Transverse colon (tissue), 4 donors: Measurements from ENCODE around the gene CLTC. TPM values are rescaled to one million over a fixed set of nuclear protein-coding genes. Genes with fewer than 3 reads are reported as not detected.
A peak's percentile ranks its signal among the peaks of the same experiment; 100 is the strongest.

Experiments
- DNase-seq: peaks from one replicate; pipeline ENCODE4 v3.0.0-alpha.2; 2019
- H3K27ac ChIP-seq, 4 donors: fragments of 200-600 bp; sonication (generic); 2 replicates each; pipeline ENCODE4 v1.5.1; 2016 to 2018; ENCODE audit warnings: inconsistent platforms in 4 of 4
- H3K27me3 ChIP-seq: fragments of 200-600 bp; sonication (generic); 2 replicates; pipeline ENCODE4 v1.5.1; 2017; ENCODE audit warnings: inconsistent platforms
- H3K36me3 ChIP-seq, 4 donors: fragments of 200-600 bp; sonication (generic); 2 replicates each; pipeline ENCODE4 v1.5.1; 2017 to 2019; ENCODE audit warnings: inconsistent platforms in 4 of 4
- H3K4me1 ChIP-seq, 4 donors: fragments of 200-600 bp; sonication (generic); 2 replicates each; pipeline ENCODE4 v1.5.1; 2017 to 2020; ENCODE audit warnings: inconsistent platforms in 4 of 4
- H3K4me3 ChIP-seq, 4 donors: fragments of 200-600 bp; sonication (generic); 1 replicate in 1 of 4; 2 replicates in 3 of 4; pipeline versions ENCODE4 v1.5.1 to v1.6.1; 2017 to 2019; ENCODE audit warnings: inconsistent platforms in 4 of 4
- H3K9me3 ChIP-seq, 2 donors: fragments of 200-600 bp; sonication (generic); 2 replicates each; pipeline ENCODE4 v1.5.1; 2017 to 2019; ENCODE audit warnings: inconsistent platforms in 2 of 2
- CTCF ChIP-seq, 5 experiments: fragments of 200-600 bp in 3 of 5; fragments of 450-650 bp in 2 of 5; sonication (generic) in 3 of 5; IDR thresholded peaks; 1 replicate in 2 of 5; 2 replicates in 3 of 5; pipeline ENCODE4 v1.5.1; 2016 to 2017; ENCODE audit warnings: antibody characterized with exemption in 5 of 5, inconsistent platforms in 3 of 5, mild to moderate bottlenecking in 2 of 5, moderate library complexity in 1 of 5
- EP300 ChIP-seq: sonication (generic); formaldehyde crosslinking; IDR thresholded peaks from one replicate; pipeline ENCODE4 v1.6.1; 2017; ENCODE audit warnings: antibody characterized with exemption, low read depth
- POLR2A ChIP-seq: fragments of 450-650 bp; IDR thresholded peaks from one replicate; pipeline ENCODE4 v1.6.1; 2016; ENCODE audit warnings: antibody characterized with exemption, mild to moderate bottlenecking, moderate library complexity
- POLR2AphosphoS5 ChIP-seq, 3 donors: sonication (generic); formaldehyde crosslinking; IDR thresholded peaks; one replicate each; pipeline ENCODE4 v1.6.1; 2016; ENCODE audit warnings: antibody characterized with exemption in 3 of 3
- WGBS, 2 donors: methylation state at CpG; one replicate each; pipeline ENCODE4 v1.1.5; 2018; ENCODE audit warnings: low coverage in 1 of 2; 5-methylcytosine and 5-hydroxymethylcytosine counted together
- in situ Hi-C, 4 donors: fragments of 200-750 bp; cut with MboI; loops; one replicate each; pipeline versions ENCODE4 v1.15.0 to v1.15.1; 2017; ENCODE audit warnings: low sequenced_read_pairs in 3 of 4, low pct_ligation_motif_present in 1 of 4, low pct_unique_long_range_greater_than_20kb in 1 of 4
- intact Hi-C: fragments of 100-400 bp; cut with DNase I; formaldehyde crosslinking; loops from one replicate; pipeline ENCODE4 v1.15.1; 2023; ENCODE audit warnings: low total_unique reads
- total RNA-seq, 4 donors: library from RNA; depleted of rRNA; stranded (reverse); fragments of >200 nt; gene quantifications; one replicate each; pipeline ENCODE4 v1.1.0, GENCODE V29; 2016

The CLTC gene
- total RNA-seq, 4 donors from 2014 or later: 165 to 283 (median 242) TPM

- no peak for DNase-seq
- Histone ChIP-seq H3K4me3 (no peak overlapping the region), H3K9me3 (no peaks in the 10 kb centered on the region), H3K27me3 (no peaks in the 10 kb centered on the region), H3K27ac (peak overlapping the region in 3 of 4 donors; percentile 18 to 47 (median 30)), H3K36me3 (no peaks in the 10 kb centered on the region), H3K4me1 (peaks cover 0 to 22% (median 0%) of the 10 kb centered on the region in 4 donors)
- in situ Hi-C loops (no loop called here), intact Hi-C loops (no loop called here)
- WGBS, 2 donors: 60 to 80% methylated on average over 1 to 2 of the region's 2 CpGs
- TF ChIP-seq CTCF (IDR thresholded peaks at IDR 0.05) (no peak), POLR2A (no peak), POLR2AphosphoS5 (IDR thresholded peaks at IDR 0.05) (no peak), EP300 (no peak)
Observed at GRCh38 chr17:59716427-59716826, 96.7 kb downstream of the CLTC start.

- Histone ChIP-seq H3K4me1 (peaks cover 0 to 43% (median 17%) of the 10 kb centered on the region in 4 donors), H3K4me3 (no peak overlapping the region), H3K9me3 (no peaks in the 10 kb centered on the region), H3K27me3 (no peaks in the 10 kb centered on the region), H3K36me3 (no peaks in the 10 kb centered on the region), H3K27ac (no peak overlapping the region)
- in situ Hi-C loops: no loop called here
- intact Hi-C loops: no loop called here
- TF ChIP-seq POLR2AphosphoS5 (IDR thresholded peaks at IDR 0.05) (no peak), EP300 (no peak), POLR2A (no peak), CTCF (IDR thresholded peaks at IDR 0.05) (no peak)
- DNase-seq: no peak
Observed at GRCh38 chr17:59719526-59719925, 99.8 kb downstream of the CLTC start.

GRCh38 chr17:59722623-59723022, 102.9 kb downstream of the CLTC start:
- no peak for TF ChIP-seq POLR2A
- no peak for TF ChIP-seq POLR2AphosphoS5 (IDR thresholded peaks at IDR 0.05)
- TF ChIP-seq EP300: no peak
- no peak for TF ChIP-seq CTCF (IDR thresholded peaks at IDR 0.05)
- Histone ChIP-seq H3K27me3 (no peaks in the 10 kb centered on the region), H3K4me3 (no peak overlapping the region), H3K36me3 (no peaks in the 10 kb centered on the region), H3K27ac (peak overlapping the region; percentile 65 to 76 (median 70)), H3K9me3 (no peaks in the 10 kb centered on the region), H3K4me1 (peaks cover 0 to 59% (median 29%) of the 10 kb centered on the region in 4 donors)
- in situ Hi-C loops (no loop called here), intact Hi-C loops (no loop called here)
- 89 to 100% methylated on average over 2 to 4 of the region's 4 CpGs for WGBS, 2 donors
- no peak for DNase-seq

GRCh38 chr17:59723041-59723440, 103.3 kb downstream of the CLTC start:
- Histone ChIP-seq H3K4me3 (peak overlapping the region in 1 of 4 donors; percentile 16), H3K9me3 (no peaks in the 10 kb centered on the region), H3K27ac (peak overlapping the region; percentile 65 to 76 (median 70)), H3K27me3 (no peaks in the 10 kb centered on the region), H3K36me3 (no peaks in the 10 kb centered on the region), H3K4me1 (peaks cover 0 to 64% (median 29%) of the 10 kb centered on the region in 4 donors)
- in situ Hi-C loops (no loop called here), intact Hi-C loops (no loop called here)
- WGBS, 2 donors: 22 to 35% methylated on average over 1 of the region's 1 CpG
- no peak for DNase-seq
- no peak for TF ChIP-seq POLR2A
- TF ChIP-seq CTCF (IDR thresholded peaks at IDR 0.05): no peak
- TF ChIP-seq EP300: no peak
- no peak for TF ChIP-seq POLR2AphosphoS5 (IDR thresholded peaks at IDR 0.05)
